Esophagus squamous epithelium (tissue), 4 donors: Measurements from ENCODE around the gene JAZF1.

ENCODE experiments used
- CTCF ChIP-seq, 6 experiments: fragments of 450-650 bp in 4 of 6; fragments of 200-600 bp in 2 of 6; sonication (generic) in 2 of 6; IDR thresholded peaks; one replicate each; pipeline ENCODE4 v1.5.1; 2016 to 2019; ENCODE audit warnings: antibody characterized with exemption in 6 of 6, mild to moderate bottlenecking in 4 of 6, moderate library complexity in 4 of 6
- POLR2A ChIP-seq, 4 donors: fragments of 450-650 bp; IDR thresholded peaks; one replicate each; pipeline ENCODE4 v1.6.1; 2017; ENCODE audit warnings: antibody characterized with exemption in 4 of 4, mild to moderate bottlenecking in 4 of 4, moderate library complexity in 3 of 4

GRCh38 chr7:27871086-27871485, 309.5 kb downstream of the JAZF1 start:
- TF ChIP-seq CTCF (IDR thresholded peaks at IDR 0.05) (no peak), POLR2A (IDR thresholded peaks at IDR 0.05) (no peak)
